Upper lobe of left lung (tissue), 6 donors: ENCODE data around the gene GRB14. TPM values are rescaled to one million over a fixed set of nuclear protein-coding genes. Genes with fewer than 3 reads are reported as not detected.

Experiments used
- ATAC-seq, 2 donors: fragments of 200-7000 bp; cut with Tn5 transposase; one replicate each; pipeline ENCODE4 v1.9.1; 2022; ENCODE audit warnings: mild to moderate bottlenecking in 2 of 2, moderate library complexity in 2 of 2; ENCODE audit not compliant: low FRiP score in 2 of 2
- DNase-seq, 2 donors: peaks; one replicate each; pipeline ENCODE4 v3.0.0-alpha.2; 2019 to 2020
- H3K27ac ChIP-seq, 4 donors: fragments of 200-600 bp; sonication (generic); one replicate each; pipeline ENCODE4 v1.5.1; 2016 to 2019
- H3K27me3 ChIP-seq, 4 donors: fragments of 200-600 bp; sonication (generic); one replicate each; pipeline ENCODE4 v1.5.1; 2017 to 2019
- H3K36me3 ChIP-seq, 4 donors: fragments of 200-600 bp; sonication (generic); one replicate each; pipeline ENCODE4 v1.5.1; 2016 to 2019
- H3K4me1 ChIP-seq, 4 donors: fragments of 200-600 bp; sonication (generic); one replicate each; pipeline ENCODE4 v1.5.1; 2018 to 2019
- H3K4me3 ChIP-seq, 4 donors: fragments of 200-600 bp; sonication (generic); one replicate each; pipeline ENCODE4 v1.5.1; 2017 to 2019; ENCODE audit warnings: mild to moderate bottlenecking in 2 of 4, moderate library complexity in 1 of 4
- H3K9me3 ChIP-seq, 4 donors: fragments of 200-600 bp; sonication (generic); one replicate each; pipeline ENCODE4 v1.5.1; 2018 to 2019
- CTCF ChIP-seq, 6 experiments: fragments of 450-650 bp in 4 of 6; fragments of 200-600 bp in 2 of 6; sonication (generic) in 2 of 6; IDR thresholded peaks; one replicate each; pipeline ENCODE4 v1.5.1; 2016 to 2019; ENCODE audit warnings: antibody characterized with exemption in 6 of 6
- EP300 ChIP-seq, 4 donors: sonication (generic); formaldehyde crosslinking; IDR thresholded peaks; one replicate each; pipeline ENCODE4 v1.5.1; 2017; ENCODE audit warnings: antibody characterized with exemption in 4 of 4, control low read depth in 2 of 4
- POLR2A ChIP-seq, 4 donors: fragments of 450-650 bp; IDR thresholded peaks; one replicate each; pipeline ENCODE4 v1.5.1; 2016 to 2017; ENCODE audit warnings: antibody characterized with exemption in 4 of 4, mild to moderate bottlenecking in 2 of 4
- POLR2AphosphoS5 ChIP-seq, 2 donors: sonication (generic); formaldehyde crosslinking; IDR thresholded peaks; one replicate each; pipeline ENCODE4 v1.5.1; 2017; ENCODE audit warnings: antibody characterized with exemption in 2 of 2
- WGBS, 2 donors: methylation state at CpG; one replicate each; pipeline ENCODE4 v1.1.5; 2017 to 2018; 5-methylcytosine and 5-hydroxymethylcytosine counted together
- total RNA-seq, 6 donors: library from RNA; depleted of rRNA in 4 of 6; stranded (reverse); fragments of >200 nt in 4 of 6; gene quantifications; one replicate each; pipeline versions ENCODE4 v1.1.0 to v1.2.1, GENCODE V29; 2016 to 2021
- donor health status: DM: no; HTN: no; CAD: no; lungs with moderate emphysema.
- donor health status: DM: no; HTN: yes; CAD: no; lungs with severe emphysema.

Gene GRB14
- total RNA-seq, 6 donors from 2014 or later, result 1.4 to 10.5 (median 3.0) TPM

DNA sequence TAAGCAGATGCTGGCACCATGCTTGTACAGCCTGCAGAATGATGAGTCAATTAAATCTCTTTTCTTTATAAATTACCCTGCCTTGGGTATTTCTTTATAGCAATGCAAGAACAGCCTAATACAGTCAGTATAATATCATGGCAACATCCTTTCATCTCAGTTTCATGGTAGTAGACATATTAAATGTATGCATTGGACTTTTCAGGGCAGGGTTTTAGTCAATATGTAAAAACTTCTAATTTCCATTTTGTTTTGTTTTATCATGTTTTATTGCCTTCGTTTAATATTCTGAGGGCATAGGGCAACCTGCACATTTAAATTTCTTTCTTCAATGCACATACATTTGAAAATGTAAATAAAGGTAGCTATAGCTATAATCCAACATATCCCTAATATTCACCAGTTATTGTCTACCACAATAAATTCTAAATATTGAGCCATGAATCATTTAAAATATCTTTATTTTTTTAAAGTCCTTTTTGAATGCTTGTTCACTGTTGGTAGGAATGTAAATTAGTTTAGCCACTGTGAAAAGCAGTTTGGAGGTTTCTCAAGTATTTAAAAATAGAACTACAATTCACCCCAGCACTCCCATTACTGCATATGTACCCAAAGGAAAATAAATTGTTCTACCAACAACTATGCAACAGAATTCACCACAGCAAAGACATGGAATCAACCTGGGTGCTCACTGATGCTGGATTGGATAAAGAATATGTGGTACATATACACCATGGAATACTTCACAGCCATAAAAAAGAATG, 41.8 kb upstream of the GRB14 start:
- Histone ChIP-seq H3K27ac (no peak overlapping the region), H3K36me3 (no peaks in the 10 kb centered on the region), H3K27me3 (no peaks in the 10 kb centered on the region), H3K4me3 (no peak overlapping the region), H3K4me1 (no peaks in the 10 kb centered on the region), H3K9me3 (no peaks in the 10 kb centered on the region)
- ATAC-seq (no peak), DNase-seq (no peak)
- TF ChIP-seq CTCF (IDR thresholded peaks at IDR 0.05) (no peak), POLR2AphosphoS5 (IDR thresholded peaks at IDR 0.05) (no peak), EP300 (IDR thresholded peaks at IDR 0.05) (no peak), POLR2A (IDR thresholded peaks at IDR 0.05) (no peak)
- 91 to 97% methylated on average over 1 of the region's 1 CpG for WGBS, 2 donors

DNA sequence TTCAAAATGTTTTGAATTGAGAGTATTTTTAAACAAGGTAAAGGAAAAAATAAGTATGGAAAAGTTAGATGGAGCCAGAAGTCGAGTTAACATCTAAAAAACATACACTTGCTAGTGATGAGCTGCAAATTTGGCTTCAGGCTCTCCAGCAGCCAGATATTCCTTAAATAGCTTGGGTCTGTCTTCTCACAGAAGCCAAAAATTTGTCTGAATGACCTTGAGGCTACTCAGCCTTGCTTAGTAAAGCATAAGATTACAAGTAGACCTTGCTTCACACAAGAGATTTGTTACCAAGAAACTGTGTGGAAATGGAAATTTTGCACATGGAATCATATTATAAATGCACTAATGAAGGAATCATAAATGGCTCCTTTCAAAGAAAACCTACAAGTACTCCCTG, 40.8 kb upstream of the GRB14 start:
- Histone ChIP-seq H3K9me3 (no peaks in the 10 kb centered on the region), H3K4me1 (no peaks in the 10 kb centered on the region), H3K27ac (no peak overlapping the region), H3K36me3 (no peaks in the 10 kb centered on the region), H3K27me3 (no peaks in the 10 kb centered on the region), H3K4me3 (no peak overlapping the region)
- WGBS, 2 donors, result 73 to 79% methylated on average over 1 of the region's 1 CpG
- TF ChIP-seq CTCF (IDR thresholded peaks at IDR 0.05) (no peak), POLR2A (IDR thresholded peaks at IDR 0.05) (no peak), POLR2AphosphoS5 (IDR thresholded peaks at IDR 0.05) (no peak), EP300 (IDR thresholded peaks at IDR 0.05) (no peak)
- ATAC-seq, result no peak
- DNase-seq, result no peak

GRCh38 chr2:164661349-164661748, 40.1 kb upstream of the GRB14 start:
- DNase-seq, result no peak
- no peak for ATAC-seq
- no peaks in the 10 kb centered on the region for H3K9me3 ChIP-seq
- TF ChIP-seq EP300 (IDR thresholded peaks at IDR 0.05), result no peak
- no peak for TF ChIP-seq POLR2AphosphoS5 (IDR thresholded peaks at IDR 0.05)
- TF ChIP-seq POLR2A (IDR thresholded peaks at IDR 0.05), result no peak
- no peak for TF ChIP-seq CTCF (IDR thresholded peaks at IDR 0.05)
- H3K27ac ChIP-seq, result no peak overlapping the region
- H3K4me3 ChIP-seq, result no peak overlapping the region
- no peaks in the 10 kb centered on the region for H3K4me1 ChIP-seq
- no peaks in the 10 kb centered on the region for H3K36me3 ChIP-seq
- H3K27me3 ChIP-seq, result no peaks in the 10 kb centered on the region

DNA sequence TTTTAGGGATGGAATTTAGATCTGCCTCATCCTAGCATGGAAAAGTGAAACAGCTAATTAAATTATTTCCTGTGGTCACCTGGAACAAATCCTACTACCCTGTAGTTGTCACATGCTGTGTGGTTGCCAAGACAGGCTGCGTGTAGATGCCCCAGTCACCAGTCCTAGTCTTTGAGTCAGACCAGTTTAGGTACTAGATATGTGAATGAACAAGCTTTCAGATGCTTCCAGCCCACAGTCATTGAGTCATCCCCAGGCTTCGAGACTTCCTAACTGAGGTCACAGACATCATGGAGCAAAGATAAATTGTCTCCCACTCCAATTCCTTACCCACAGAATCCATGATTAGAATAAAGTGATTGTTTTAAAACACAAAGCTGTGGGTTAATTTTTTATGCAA, 35.8 kb upstream of the GRB14 start:
- WGBS, 2 donors, result 88 to 91% methylated on average over 2 of the region's 2 CpGs
- H3K27ac ChIP-seq, result no peak overlapping the region
- DNase-seq (no peak), ATAC-seq (no peak)
- no peaks in the 10 kb centered on the region for H3K36me3 ChIP-seq
- H3K9me3 ChIP-seq, result no peaks in the 10 kb centered on the region
- no peak overlapping the region for H3K4me3 ChIP-seq
- H3K27me3 ChIP-seq, result no peaks in the 10 kb centered on the region
- TF ChIP-seq POLR2AphosphoS5 (IDR thresholded peaks at IDR 0.05), result no peak
- TF ChIP-seq POLR2A (IDR thresholded peaks at IDR 0.05), result no peak
- TF ChIP-seq CTCF (IDR thresholded peaks at IDR 0.05), result no peak
- TF ChIP-seq EP300 (IDR thresholded peaks at IDR 0.05), result no peak
- H3K4me1 ChIP-seq, result no peaks in the 10 kb centered on the region

GRCh38 chr2:164655750-164656149, 34.5 kb upstream of the GRB14 start:
- peaks cover 0 to 9% (median 7%) of the 10 kb centered on the region in 4 donors for H3K9me3 ChIP-seq
- 94 to 95% methylated on average over 2 of the region's 2 CpGs for WGBS, 2 donors
- DNase-seq, result no peak

More at GRCh38 chr2:164655750-164656149, 34.5 kb upstream of the GRB14 start:
- H3K4me1 ChIP-seq, result no peaks in the 10 kb centered on the region
- H3K27me3 ChIP-seq, result no peaks in the 10 kb centered on the region
- no peak overlapping the region for H3K4me3 ChIP-seq
- H3K36me3 ChIP-seq, result no peaks in the 10 kb centered on the region
- no peak for TF ChIP-seq CTCF (IDR thresholded peaks at IDR 0.05)
- no peak for TF ChIP-seq POLR2A (IDR thresholded peaks at IDR 0.05)
- no peak for TF ChIP-seq POLR2AphosphoS5 (IDR thresholded peaks at IDR 0.05)
- ATAC-seq, result no peak
- no peak overlapping the region for H3K27ac ChIP-seq
